ACC112 (cell line): ENCODE results near the gene NSMCE3.

Experiments used
- H2AFZ ChIP-seq: fragments of 200-600 bp; sonication (generic); one replicate; pipeline ENCODE4 v1.6.0; 2017; ENCODE audit warnings: antibody characterized with exemption, low read length; ENCODE audit not compliant: unreplicated experiment
- H3K27ac ChIP-seq: fragments of 200-600 bp; sonication (generic); 2 replicates; pipeline ENCODE4 v1.5.1; 2014; ENCODE audit warnings: low read depth, mild to moderate bottlenecking, antibody characterized with exemption, low read length, moderate library complexity
- H3K27me3 ChIP-seq: fragments of 200-600 bp; sonication (generic); 2 replicates; pipeline ENCODE4 v1.6.1; 2014; ENCODE audit warnings: mild to moderate bottlenecking, antibody characterized with exemption, low read length, moderate library complexity, mixed read lengths; ENCODE audit not compliant: insufficient read depth
- H3K36me3 ChIP-seq: fragments of 200-600 bp; sonication (generic); 2 replicates; pipeline ENCODE4 v1.6.1; 2016; ENCODE audit warnings: mild to moderate bottlenecking, antibody characterized with exemption, low read length, moderate library complexity, mixed read lengths; ENCODE audit not compliant: insufficient read depth
- H3K4me1 ChIP-seq: fragments of 200-600 bp; sonication (generic); one replicate; pipeline ENCODE4 v1.6.1; 2016; ENCODE audit warnings: low read length, mixed read lengths; ENCODE audit not compliant: insufficient read depth, unreplicated experiment, control insufficient read depth
- H3K4me3 ChIP-seq: fragments of 200-600 bp; sonication (generic); 2 replicates; pipeline ENCODE4 v1.5.1; 2014; ENCODE audit warnings: mild to moderate bottlenecking, low read depth, low read length
- H3K79me2 ChIP-seq: fragments of 200-600 bp; sonication (generic); one replicate; pipeline ENCODE4 v1.6.0; 2016; ENCODE audit warnings: low read length; ENCODE audit not compliant: control insufficient read depth, unreplicated experiment, insufficient read depth

Gene NSMCE3

GRCh38 chr15:29220852-29221251, 48.8 kb downstream of the NSMCE3 start:
- H2AFZ ChIP-seq: no peak overlapping the region
- no peak overlapping the region for H3K4me3 ChIP-seq

GRCh38 chr15:29216955-29217354, 52.7 kb downstream of the NSMCE3 start:
- H2AFZ ChIP-seq: no peak overlapping the region
- no peak overlapping the region for H3K27ac ChIP-seq
- no peaks in the 10 kb centered on the region for H3K79me2 ChIP-seq
- no peaks in the 10 kb centered on the region for H3K4me1 ChIP-seq
- no peaks in the 10 kb centered on the region for H3K36me3 ChIP-seq
- no peak overlapping the region for H3K4me3 ChIP-seq
- H3K27me3 ChIP-seq: peaks cover 31% of the 10 kb centered on the region; the same call in 1 of the 2 replicates

More at GRCh38 chr15:29220852-29221251, 48.8 kb downstream of the NSMCE3 start:
- Histone ChIP-seq H3K36me3 (no peaks in the 10 kb centered on the region), H3K27me3 (peaks cover 30% of the 10 kb centered on the region), H3K27ac (no peak overlapping the region), H3K79me2 (no peaks in the 10 kb centered on the region), H3K4me1 (no peaks in the 10 kb centered on the region)
